Heart right ventricle (tissue), 16 donors: Measurements from ENCODE around the gene FAF2. TPM values are rescaled to one million over a fixed set of nuclear protein-coding genes. Genes with fewer than 3 reads are reported as not detected.
A peak's percentile ranks its signal among the peaks of the same experiment; 100 is the strongest.

Source experiments
- ATAC-seq, 8 donors: fragments of 200-7000 bp; cut with Tn5 transposase; one replicate each; pipeline ENCODE4 v1.9.1; 2020; ENCODE audit warnings: mild to moderate bottlenecking in 8 of 8, moderate library complexity in 8 of 8, moderate number of reproducible peaks in 1 of 8
- DNase-seq, 2 donors: peaks; one replicate each; pipeline ENCODE4 v3.0.0-alpha.2; 2020
- H3K27ac ChIP-seq, 10 donors: fragments of 200-600 bp; sonication (generic) in 2 of 10; one replicate each; pipeline versions ENCODE4 v1.5.0 to v1.8.0; 2020 to 2022; ENCODE audit warnings: mild to moderate bottlenecking in 3 of 10
- H3K27me3 ChIP-seq, 7 donors: fragments of 200-600 bp; one replicate each; pipeline ENCODE4 v1.8.0; 2021 to 2022; ENCODE audit warnings: mild to moderate bottlenecking in 2 of 7
- H3K36me3 ChIP-seq, 9 donors: fragments of 200-600 bp; sonication (generic) in 1 of 9; one replicate each; pipeline versions ENCODE4 v1.5.0 to v1.8.0; 2020 to 2022; ENCODE audit warnings: mild to moderate bottlenecking in 2 of 9
- H3K4me1 ChIP-seq, 9 donors: fragments of 200-600 bp; sonication (generic) in 1 of 9; one replicate each; pipeline versions ENCODE4 v1.5.0 to v1.8.0; 2020 to 2022; ENCODE audit warnings: mild to moderate bottlenecking in 4 of 9
- H3K4me3 ChIP-seq, 10 donors: fragments of 200-600 bp; sonication (generic) in 2 of 10; one replicate each; pipeline versions ENCODE4 v1.5.0 to v1.8.0; 2020 to 2022; ENCODE audit warnings: mild to moderate bottlenecking in 7 of 10, moderate library complexity in 2 of 10
- H3K9me3 ChIP-seq, 11 donors: fragments of 200-600 bp in 10 of 11; sonication (generic) in 2 of 11; one replicate each; pipeline versions ENCODE4 v1.5.0 to v1.8.0; 2013 to 2022; ENCODE audit warnings: mild to moderate bottlenecking in 2 of 11, control low read depth in 1 of 11, moderate library complexity in 1 of 11
- CTCF ChIP-seq, 9 donors: fragments of 200-600 bp; sonication (generic) in 2 of 9; IDR thresholded peaks; one replicate each; pipeline versions ENCODE4 v1.5.0 to v1.8.0; 2021 to 2022; ENCODE audit warnings: antibody characterized with exemption in 9 of 9, mild to moderate bottlenecking in 5 of 9, moderate library complexity in 1 of 9
- WGBS, 2 donors: extraction: QIAGEN DNeasy Blood & Tissue Kit; methylation state at CpG; one replicate each; pipeline ENCODE4 v1.1.7; 2013; ENCODE audit warnings: inconsistent platforms in 1 of 2; 5-methylcytosine and 5-hydroxymethylcytosine counted together
- intact Hi-C, 10 donors: fragments of 100-400 bp; cut with DNase I; formaldehyde crosslinking; loops; one replicate each; pipeline versions ENCODE4 v1.11.1 to v1.14.2; 2022
- polyA plus RNA-seq, 2 donors: library from polyadenylated mRNA; stranded (reverse); fragments of 200-250 nt; gene quantifications; one replicate each; pipeline ENCODE4 v1.2.3, GENCODE V29; 2013
- total RNA-seq, 10 donors: library from RNA; stranded (reverse); fragmentation: NEBNext Ultra II Directional in 3 of 10; extraction: Animal tissue kit (Norgen Biotek cat#: 25700) in 3 of 10; gene quantifications; one replicate each; pipeline versions ENCODE4 v1.2.1 to v1.2.4, GENCODE V29; 2021 to 2023
- donor health status: Arrhythmogenic right ventricular cardiomyopathy.
- donor health status: ischemic (EF 13 %, LVEDD 7.1; RV severe dilation, severe dysfunction).
- donor health status: healthy with polysubstance abuse.
- donor health status: DM: no; HTN: yes; CAD: no.
- donor health status: DM: no; HTN: no; CAD: no.
- donor health status: ischemic (EF 25% LVEDD 6.9; RV normal size, moderate dysfunction).
- donor health status: ischemic (EF 25% LVEDD 5.7; RV mildly dilated, moderate dysfunction).
- donor health status: healthy.
- donor health status: DM: yes; HTN: yes; CAD: no.
- donor health status: Ischemic cardiomyopathy.
- donor health status: ischemic (EF 35%, LVEDD 5.7; RV mildly dilated, moderate dysfunction).
- donor health status: nonischemic (EF 11% LVEDD 7.7; RV severe dilation, severe dysfunction).
- donor health status: DM: yes; HTN: yes; CAD: no.
- donor health status: PGD.
- donor health status: ischemic (EF 29% LVEDD 5.4; RV normal size, mild dysfunction).
- donor health status: nonischemic (EF 23%, LVEDD 6.1; RV moderate dilation, normal function).

The FAF2 gene
- total and polyA plus RNA-seq, 12 donors, result 10.1 to 19.9 (median 14.6) TPM

DNA sequence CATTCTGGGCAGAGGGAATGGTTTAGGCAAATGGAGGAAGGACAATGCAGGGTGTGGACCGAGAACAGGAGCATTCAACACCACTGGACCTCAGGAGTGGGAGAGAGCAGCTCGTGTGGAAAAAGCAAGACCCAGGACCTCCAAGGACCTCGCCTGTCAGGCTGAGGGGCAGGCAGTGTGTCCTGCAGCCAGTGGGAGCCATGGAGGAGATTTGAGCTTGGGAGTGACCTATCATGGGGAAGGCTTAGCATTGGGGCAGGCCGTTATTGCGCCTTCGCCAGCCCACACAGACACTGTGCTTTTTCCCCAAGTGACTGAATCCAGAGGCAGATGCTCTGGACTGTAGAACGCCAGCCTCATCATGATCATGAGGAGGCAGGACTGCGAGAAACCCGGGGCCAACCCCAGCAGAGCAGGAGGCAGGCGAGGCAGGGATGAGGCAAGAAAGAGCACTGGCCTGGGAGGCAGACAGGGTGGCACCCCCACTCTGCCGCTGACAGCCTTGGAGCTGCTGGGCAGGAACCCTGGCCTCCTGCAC is 104.2 kb downstream of the FAF2 start:
- Histone ChIP-seq H3K4me3 (no peak overlapping the region), H3K27me3 (peaks cover 0 to 30% (median 17%) of the 10 kb centered on the region in 7 donors), H3K9me3 (no peaks in the 10 kb centered on the region), H3K27ac (no peak overlapping the region), H3K4me1 (peaks cover 0 to 22% (median 0%) of the 10 kb centered on the region in 9 donors), H3K36me3 (no peaks in the 10 kb centered on the region)
- DNase-seq, result no peak
- WGBS, 2 donors, result 80 to 86% methylated on average over 11 of the region's 11 CpGs
- no peak for TF ChIP-seq CTCF (IDR thresholded peaks at IDR 0.05)
- no peak for ATAC-seq
- intact Hi-C loops, result no loop called here

DNA sequence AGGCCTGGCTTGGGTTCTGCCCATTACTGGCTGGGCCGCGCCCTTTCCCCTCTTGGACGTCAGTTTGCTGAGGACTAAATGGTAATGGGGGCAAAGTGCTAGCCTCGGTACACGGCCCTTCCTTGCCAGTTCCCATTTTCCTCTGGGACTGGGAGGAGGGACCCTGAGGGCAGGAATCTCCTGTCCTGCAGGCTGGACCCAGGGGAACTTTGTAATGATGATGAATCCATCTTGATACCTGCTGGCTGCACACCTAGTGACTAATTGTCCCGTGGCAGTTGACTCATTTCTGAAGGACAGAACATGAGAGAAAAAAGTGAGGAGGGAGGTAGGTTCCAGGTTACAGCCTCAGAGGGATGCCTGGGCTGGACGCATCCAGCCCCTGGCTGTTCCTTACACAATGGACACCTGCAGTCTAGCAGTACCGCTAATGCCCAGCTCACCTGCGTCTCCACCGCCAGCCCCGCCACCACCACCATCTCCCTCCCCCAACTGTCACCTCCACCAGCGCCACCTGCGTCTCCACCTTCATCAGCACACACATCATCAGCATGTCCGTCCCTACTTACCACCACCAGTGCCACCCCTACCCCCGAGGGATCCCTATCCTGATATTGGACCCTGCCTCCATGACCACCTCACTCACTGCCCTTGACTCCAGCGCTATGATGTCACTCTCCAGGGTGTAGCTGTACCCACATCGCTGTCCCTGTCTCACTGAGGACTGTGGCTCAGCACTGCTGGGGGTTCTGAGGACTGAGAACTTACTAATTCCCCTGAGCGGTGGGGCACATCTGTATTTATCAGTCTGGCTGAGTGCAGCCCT is 105.3 kb downstream of the FAF2 start:
- DNase-seq, result no peak
- intact Hi-C loops, result no loop called here
- no peak for TF ChIP-seq CTCF (IDR thresholded peaks at IDR 0.05)
- Histone ChIP-seq H3K27ac (no peak overlapping the region), H3K4me1 (peaks cover 0 to 18% (median 0%) of the 10 kb centered on the region in 9 donors), H3K27me3 (peaks cover 0 to 30% (median 17%) of the 10 kb centered on the region in 7 donors), H3K9me3 (no peaks in the 10 kb centered on the region), H3K36me3 (no peaks in the 10 kb centered on the region), H3K4me3 (no peak overlapping the region)
- 60 to 62% methylated on average over 18 of the region's 18 CpGs for whole genome bisulfite sequencing, 2 donors
- peak in 3 of 8 donors; percentile 16 to 34 (median 18) for ATAC-seq

DNA sequence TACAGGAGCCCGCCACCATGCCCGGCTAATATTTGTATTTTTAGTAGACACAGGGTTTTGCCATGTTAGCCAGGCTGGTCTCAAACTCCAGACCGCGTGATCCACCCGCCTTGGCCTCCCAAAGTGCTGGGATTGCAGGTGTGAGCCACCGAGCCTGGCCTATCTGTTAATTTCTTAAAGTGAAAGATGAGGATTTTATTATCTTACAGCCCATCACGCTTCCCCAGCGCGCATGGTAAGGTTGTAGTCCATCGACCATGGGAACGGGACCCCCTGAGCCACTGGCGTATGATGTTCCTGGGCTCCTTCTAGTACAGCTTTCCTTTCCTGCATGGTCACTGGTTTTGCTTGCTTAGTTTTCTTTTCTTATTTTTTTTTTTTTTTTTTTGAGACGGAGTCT is 109.7 kb downstream of the FAF2 start:
- H3K9me3 ChIP-seq, result no peaks in the 10 kb centered on the region
- H3K4me3 ChIP-seq, result no peak overlapping the region
- H3K27ac ChIP-seq, result no peak overlapping the region
- H3K27me3 ChIP-seq, result peaks cover 0 to 28% (median 17%) of the 10 kb centered on the region in 7 donors
- intact Hi-C loops, result no loop called here
- DNase-seq (no peak), ATAC-seq (no peak)
- peaks cover 0 to 11% (median 0%) of the 10 kb centered on the region in 9 donors for H3K4me1 ChIP-seq
- WGBS, 2 donors, result 96% methylated on average over 12 to 13 of the region's 13 CpGs
- no peak for TF ChIP-seq CTCF (IDR thresholded peaks at IDR 0.05)
- H3K36me3 ChIP-seq, result no peaks in the 10 kb centered on the region

Other genes starting within 250 kb of the FAF2 start
- 1 to 10 TPM; 3.6 to 7.7 (median 5.2) TPM for gene SIMC1, start 210.0 kb upstream of the FAF2 start, total RNA-seq
- 1 to 10 TPM; 1.9 to 3.7 TPM for gene SIMC1, start 210.0 kb upstream of the FAF2 start, polyA plus RNA-seq
- 100 to 1,000 TPM in 4 of 10 donors, 10 to 100 TPM in 6; 74.9 to 121 (median 91.9) TPM for gene KIAA1191, start 86.6 kb upstream of the FAF2 start, total RNA-seq
- 10 to 100 TPM; 38.8 to 45.1 TPM for gene KIAA1191, start 86.6 kb upstream of the FAF2 start, polyA plus RNA-seq
- 1 to 10 TPM; 2.7 to 9.2 (median 6.7) TPM for gene ARL10, start 82.9 kb upstream of the FAF2 start, total RNA-seq
- 10 to 100 TPM in 1 of 2 donors, 1 to 10 TPM in 1; 1.5 to 12.3 TPM for gene ARL10, start 82.9 kb upstream of the FAF2 start, polyA plus RNA-seq
- gene NOP16, start 59.8 kb upstream of the FAF2 start, total RNA-seq, result 10 to 100 TPM; 11.3 to 25.9 (median 18.5) TPM
- 10 to 100 TPM; 59.0 to 84.0 TPM for gene NOP16, start 59.8 kb upstream of the FAF2 start, polyA plus RNA-seq
- gene HIGD2A, start 59.6 kb upstream of the FAF2 start, total RNA-seq, result 100 to 1,000 TPM; 198 to 276 (median 228) TPM
- 100 to 1,000 TPM; 325 to 349 TPM for gene HIGD2A, start 59.6 kb upstream of the FAF2 start, polyA plus RNA-seq
- gene CLTB, start 31.8 kb upstream of the FAF2 start, total RNA-seq, result 100 to 1,000 TPM; 192 to 246 (median 214) TPM
- 100 to 1,000 TPM; 546 to 569 TPM for gene CLTB, start 31.8 kb upstream of the FAF2 start, polyA plus RNA-seq
- 10 to 100 TPM; 18.1 to 31.1 (median 21.5) TPM for gene RNF44, start 89.0 kb downstream of the FAF2 start, total RNA-seq
- 10 to 100 TPM in 1 of 2 donors, 1 to 10 TPM in 1; 7.9 to 21.9 TPM for gene RNF44, start 89.0 kb downstream of the FAF2 start, polyA plus RNA-seq
- gene CDHR2, start 101.0 kb downstream of the FAF2 start, total RNA-seq, result under 1 TPM in 2 of 10 donors, not detected in 8; 0.19 to 0.22 TPM
- gene CDHR2, start 101.0 kb downstream of the FAF2 start, polyA plus RNA-seq, result under 1 TPM in 1 of 2 donors, not detected in 1; 0.03 TPM
- gene GPRIN1, start 161.8 kb downstream of the FAF2 start, total RNA-seq, result 1 to 10 TPM in 1 of 10 donors, under 1 TPM in 9; 0.06 to 1.0 (median 0.38) TPM
- under 1 TPM; 0.22 to 0.26 TPM for gene GPRIN1, start 161.8 kb downstream of the FAF2 start, polyA plus RNA-seq
- under 1 TPM in 2 of 10 donors, not detected in 8; 0.35 to 0.39 TPM for gene SNCB, start 182.1 kb downstream of the FAF2 start, total RNA-seq
- gene SNCB, start 182.1 kb downstream of the FAF2 start, polyA plus RNA-seq, result not detected
- not detected for gene EIF4E1B, start 182.3 kb downstream of the FAF2 start, total RNA-seq
- not detected for gene EIF4E1B, start 182.3 kb downstream of the FAF2 start, polyA plus RNA-seq
- gene TSPAN17, start 199.1 kb downstream of the FAF2 start, total RNA-seq, result 10 to 100 TPM; 20.8 to 48.3 (median 27.3) TPM
- gene TSPAN17, start 199.1 kb downstream of the FAF2 start, polyA plus RNA-seq, result 10 to 100 TPM; 13.2 to 27.6 TPM